NCI-H1048 (cell line): Measurements from ENCODE around the gene VPS26B.
"Not testable (repeated sequence)": the region's sequence is repeated elsewhere in the genome, so short reads cannot be mapped to it uniquely, and the experiment has no call there.

Experiments
- DNase-seq: peaks from one replicate; lab custom pipeline; 2025; lab: John Stamatoyannopoulos, UW

The VPS26B gene

DNA sequence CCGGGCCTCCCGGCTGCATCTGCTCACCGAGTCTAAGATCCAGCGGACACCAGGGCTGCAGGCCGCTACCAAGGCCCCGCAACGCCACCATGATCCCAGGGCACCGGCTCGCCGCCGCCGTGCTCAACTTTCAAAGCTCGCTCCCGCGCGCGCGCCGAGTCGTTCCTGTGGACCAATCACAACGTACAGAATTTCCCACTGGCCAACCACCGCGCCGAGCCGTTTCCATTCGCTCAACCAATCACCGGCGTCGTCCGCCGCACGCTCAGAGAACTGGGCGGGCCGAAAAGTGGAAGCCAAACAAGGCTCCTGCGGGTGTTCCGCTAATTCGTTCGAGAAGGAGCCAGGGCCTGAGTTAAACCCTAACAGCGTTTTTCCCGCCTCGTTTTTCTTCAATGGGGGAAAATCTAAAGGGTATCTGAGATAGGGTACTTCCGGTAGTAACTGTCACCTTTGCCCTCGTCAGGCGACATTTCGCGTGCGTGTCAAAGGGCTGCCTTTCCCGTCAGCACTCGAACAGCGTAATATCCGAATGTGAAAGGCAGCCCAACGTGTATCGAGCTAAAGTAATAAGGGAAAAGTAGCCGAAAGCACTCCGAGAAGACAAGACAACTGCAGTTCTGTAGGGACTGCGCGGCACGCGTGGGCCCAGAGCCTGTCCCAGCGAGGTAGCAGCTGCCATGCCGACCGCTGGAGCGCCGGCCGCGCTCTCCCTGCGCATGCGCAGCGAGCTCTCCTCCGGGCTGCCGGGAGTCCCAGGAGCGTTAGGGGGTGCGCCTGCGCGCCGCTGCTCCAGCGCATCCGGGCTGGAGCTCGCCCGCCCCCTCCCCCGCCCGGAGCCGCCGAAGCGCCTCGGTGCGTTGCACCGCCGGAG, at the start of gene VPS26B, which contains the start of gene NCAPD3:
Gene VPS26B (plus strand): TSS at position 836 of the 874 bp plus-strand sequence. CDS start 452 bp downstream, outside the sequence.
Gene NCAPD3 (minus strand): TSS at position 132 of the 874 bp plus-strand sequence. CDS start 41 bp downstream, at position 91.
- DNase-seq: peak; percentile 87

DNA sequence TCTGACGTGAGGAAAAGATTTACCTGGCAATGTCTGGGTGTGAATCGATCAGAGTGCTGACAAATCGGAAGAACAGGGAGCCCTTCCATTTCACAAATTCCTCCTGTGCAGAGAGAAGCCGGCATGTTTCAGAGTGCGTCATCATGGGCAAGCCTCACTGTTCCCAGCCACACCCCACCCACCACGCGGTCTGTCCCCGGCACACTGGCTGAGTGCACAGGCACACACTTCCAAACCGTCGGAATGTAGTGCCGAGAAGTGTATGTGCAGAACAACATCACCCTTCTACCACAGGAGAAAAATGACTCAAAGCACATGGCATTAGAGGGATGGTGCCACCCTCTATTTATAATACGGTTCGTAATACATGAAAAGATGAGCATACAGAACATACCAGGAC, 48.2 kb upstream of the VPS26B start:
- no peak for DNase-seq

DNA sequence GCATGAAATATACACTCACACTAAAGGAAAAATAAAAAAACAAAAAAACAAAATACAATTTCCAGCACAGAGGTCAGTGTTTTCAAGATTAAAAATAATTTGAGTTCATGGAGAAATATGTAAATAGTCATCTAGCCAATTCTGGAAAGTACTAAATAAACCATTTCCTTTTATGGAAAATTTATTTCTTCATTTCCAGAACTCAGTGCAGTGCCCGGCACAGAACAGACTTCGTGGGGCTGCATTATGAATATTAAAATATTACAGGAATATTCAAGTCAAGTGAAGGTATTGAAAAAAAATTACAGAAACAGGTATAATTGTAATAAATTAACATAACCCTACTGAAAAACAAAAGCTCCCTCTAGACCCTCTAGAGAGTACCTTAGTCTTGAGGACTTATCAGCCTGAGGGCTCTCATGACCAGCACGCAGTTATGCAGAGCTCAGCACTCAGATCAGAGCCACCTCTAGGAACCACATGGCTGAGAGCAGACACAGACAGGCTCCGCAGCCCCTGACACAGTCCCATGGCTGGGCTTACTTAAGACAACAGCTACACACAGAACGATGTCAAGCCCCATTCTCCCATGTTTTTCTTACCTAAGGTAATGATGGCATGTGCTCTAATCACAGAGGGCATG, 46.3 kb upstream of the VPS26B start:
- no peak for DNase-seq

DNA sequence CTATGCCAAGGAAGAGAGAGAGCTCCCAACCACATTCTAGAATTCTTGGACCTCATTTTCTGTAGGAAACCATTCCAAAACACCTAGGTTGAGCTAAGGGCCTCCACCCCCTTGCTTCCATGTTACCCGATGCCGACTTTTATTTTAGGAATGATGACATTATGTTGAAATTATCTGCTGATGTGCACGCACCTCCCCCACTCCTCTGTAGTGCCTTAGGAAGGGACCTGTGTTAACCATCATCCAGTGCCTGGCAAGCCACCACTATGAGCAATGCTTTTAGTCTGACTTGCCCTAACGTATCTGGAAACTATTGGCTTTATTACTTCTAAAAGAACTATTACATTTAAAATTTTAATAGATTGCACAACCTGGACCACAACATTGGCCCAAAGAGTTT, 42.8 kb upstream of the VPS26B start:
- DNase-seq: no peak

DNA sequence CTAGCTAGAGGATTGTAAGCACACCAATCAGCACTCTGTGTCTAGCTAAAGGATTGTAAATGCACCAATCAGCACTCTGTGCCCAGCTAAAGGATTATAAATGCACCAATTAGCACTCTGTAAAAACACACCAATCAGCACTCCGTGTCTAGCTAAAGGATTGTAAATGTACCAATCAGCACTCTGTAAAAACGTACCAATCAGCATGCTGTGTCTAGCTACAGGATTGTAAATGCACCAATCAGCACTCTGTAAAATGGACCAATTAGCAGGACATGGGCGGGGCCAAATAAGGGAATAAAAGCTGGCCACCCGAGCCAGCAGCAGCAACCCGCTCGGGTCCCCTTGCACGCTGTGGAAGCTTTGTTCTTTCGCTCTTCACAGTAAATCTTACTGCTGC, 36.4 kb upstream of the VPS26B start:
- not testable (repeated sequence) for DNase-seq

DNA sequence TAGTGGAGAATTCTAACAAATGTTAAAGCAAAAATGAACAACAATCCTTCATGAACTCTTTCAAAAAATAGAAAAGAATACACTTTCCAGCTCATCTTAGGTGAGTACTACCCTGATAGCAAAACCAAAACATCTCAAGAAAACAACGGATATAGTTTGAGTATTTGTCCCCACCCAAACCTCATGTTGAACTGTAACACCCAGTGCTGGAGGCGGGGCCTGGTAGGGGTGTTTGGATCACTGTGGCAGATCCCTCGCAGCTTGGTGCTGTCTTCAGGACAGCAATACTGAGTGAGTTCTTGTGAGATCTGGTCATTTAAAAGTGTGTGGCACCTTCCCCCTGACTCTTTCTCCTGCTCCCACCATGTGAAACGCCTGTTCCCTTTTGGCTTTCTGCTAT, 27.7 kb upstream of the VPS26B start:
- no peak for DNase-seq

DNA sequence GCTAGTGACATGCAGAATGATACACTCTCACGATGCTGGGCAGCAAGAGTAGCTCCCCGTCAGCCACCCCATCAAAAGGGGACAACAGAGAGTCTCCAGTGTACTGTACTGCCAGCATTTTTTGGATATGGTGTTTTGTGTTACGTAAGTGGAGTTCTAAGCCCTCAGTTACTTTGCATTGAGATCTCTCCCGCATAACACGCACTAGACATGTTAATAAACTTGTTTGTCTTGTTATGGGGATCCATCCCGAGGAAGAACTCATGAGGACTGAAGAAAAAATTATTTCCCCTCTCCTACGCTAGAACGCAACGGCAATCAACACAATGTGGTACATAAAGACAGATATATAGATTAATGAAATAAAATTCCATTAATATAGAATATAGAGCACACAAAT, 24.9 kb upstream of the VPS26B start:
- no peak for DNase-seq

DNA sequence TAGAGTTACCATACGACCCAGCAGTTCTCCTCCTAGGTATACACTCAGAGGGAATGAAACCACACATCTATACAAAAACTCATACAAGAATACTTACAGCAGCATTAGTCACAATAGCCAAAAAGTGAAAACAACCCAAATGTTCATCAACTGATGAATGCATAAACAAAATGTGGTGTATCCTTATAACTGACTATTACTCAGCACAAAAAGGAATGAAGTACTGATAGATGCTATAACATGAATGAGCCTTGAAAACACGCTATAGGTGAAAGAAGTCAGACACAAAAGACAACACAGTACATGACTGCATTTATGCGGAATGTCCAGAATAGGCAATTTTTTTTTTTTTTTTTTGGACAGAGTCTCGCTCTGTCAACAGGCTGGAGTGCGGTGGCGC, 23.8 kb upstream of the VPS26B start:
- DNase-seq: no peak

DNA sequence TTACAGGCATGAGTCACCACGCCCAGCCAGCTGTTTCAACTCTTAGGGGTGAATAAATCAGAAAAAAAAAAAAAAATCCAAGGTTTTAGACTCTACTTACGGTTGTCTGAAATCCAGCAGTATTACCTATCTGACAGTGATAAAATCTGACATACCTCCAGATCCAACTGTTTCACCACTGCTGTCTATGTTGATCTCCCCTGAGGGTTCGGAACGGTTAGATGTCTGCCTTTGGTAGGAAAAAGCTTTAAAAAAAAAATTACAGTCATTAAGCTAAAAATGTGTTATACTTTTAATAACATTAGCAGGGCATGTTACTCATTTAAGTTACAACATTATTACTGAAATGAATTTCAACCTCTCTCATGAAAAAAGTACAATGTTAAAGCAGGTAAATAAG, 21.8 kb upstream of the VPS26B start:
- DNase-seq: no peak

DNA sequence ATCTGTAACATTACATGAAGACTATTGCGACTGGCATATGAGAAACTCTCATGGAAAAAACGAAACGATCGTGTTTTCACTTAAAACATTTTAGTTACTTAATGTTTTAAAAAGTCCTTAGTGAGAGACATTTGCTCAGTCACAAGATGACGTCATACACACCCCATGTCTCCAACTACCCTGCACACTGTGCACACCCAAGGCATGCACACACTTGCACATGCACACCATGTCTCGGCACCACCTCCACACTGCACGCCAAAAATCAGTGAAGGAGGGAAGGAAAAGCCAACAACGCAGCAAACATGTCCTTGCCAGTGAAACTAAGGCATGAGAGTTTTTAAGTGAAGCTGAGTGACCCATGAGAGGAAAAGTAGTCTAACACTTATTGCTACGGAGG, 18.7 kb upstream of the VPS26B start:
- no peak for DNase-seq

DNA sequence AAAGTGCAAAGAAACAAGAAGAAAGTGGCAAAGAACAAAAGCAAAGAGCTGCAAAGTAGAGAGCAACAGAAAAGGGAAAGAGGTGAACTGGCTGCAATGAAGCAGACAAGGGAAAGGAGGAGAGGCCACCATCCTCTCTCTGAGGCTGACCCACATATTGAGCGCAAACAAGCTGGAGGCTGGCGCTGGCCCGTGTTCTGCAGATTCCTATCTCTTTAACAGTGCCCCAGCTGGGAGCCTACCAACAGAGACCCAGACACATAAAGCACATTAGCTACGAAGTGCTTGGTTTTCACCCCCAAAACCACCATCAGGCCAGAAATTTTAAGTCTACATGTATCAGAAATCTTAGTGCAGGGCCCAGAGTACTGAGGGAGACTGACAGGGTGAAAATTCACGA, 18.3 kb upstream of the VPS26B start:
- DNase-seq: no peak

DNA sequence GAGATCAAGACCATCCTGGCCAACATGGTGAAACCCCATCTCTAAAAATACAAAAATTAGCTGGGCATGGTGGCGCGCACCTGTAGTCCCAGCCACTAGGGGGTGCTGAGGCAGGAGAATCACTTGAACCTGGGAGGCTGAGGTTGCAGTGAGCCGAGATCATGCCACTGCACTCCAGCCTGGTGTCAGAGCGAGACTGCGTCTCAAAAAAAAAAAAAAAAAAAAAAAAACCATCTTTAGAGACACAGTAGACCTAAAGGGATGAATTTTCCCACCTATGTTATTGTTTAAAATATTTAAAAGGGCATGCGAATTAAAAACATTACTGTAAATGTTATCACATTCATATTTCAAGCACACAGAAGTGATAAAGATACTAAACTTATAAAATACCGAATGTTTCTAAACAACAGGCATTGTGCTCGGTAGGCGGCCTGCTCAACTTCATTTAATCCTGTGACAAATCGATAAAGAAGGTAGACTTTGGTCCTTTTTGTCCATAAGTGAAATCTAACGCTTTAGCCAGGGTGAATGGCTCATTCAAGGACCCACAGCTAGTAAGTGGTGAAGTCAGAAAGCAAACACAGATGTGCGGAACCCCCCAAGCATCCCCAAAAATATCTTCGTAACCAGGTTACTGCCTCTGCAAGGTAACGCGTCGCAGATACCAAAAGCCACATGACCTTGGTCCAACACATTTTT, 16.8 kb upstream of the VPS26B start:
- DNase-seq: no peak

DNA sequence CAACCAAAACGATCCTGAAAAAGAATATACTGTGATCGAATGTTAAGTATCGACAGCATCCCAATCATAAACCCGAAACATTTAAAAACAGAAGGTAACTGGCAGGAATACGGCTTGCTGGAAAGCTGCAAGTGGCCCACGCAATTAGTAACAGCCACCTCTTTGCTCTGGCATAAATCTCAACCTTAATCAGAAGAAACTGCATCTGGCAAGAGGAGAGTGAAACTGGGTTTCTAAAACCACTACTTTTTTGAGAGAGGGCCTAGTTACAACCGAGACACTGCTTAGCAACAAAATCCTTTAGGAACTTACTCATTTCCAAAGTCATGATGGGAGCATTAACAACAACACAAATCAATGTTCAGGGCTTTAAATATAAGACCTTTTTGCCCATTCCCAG, 8.6 kb upstream of the VPS26B start:
- no peak for DNase-seq

DNA sequence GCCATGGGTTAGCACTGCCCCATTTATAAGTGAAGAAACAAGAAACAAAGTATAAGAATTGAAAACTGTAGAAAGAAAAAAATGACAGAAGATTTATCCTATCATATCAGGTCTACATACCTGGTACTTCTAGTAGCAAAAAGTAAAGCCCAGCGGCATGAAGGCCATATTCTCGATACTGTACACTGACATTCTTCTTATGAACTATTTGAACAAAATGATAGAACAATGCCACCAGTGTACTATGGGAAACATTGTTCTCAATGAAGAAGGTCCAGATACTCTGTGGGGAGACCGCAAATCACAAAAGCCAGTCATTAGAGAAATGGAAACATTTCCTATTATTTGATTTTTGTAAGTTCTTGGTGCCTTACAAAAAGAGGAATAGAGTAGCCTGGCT, 7.7 kb upstream of the VPS26B start:
- no peak for DNase-seq

DNA sequence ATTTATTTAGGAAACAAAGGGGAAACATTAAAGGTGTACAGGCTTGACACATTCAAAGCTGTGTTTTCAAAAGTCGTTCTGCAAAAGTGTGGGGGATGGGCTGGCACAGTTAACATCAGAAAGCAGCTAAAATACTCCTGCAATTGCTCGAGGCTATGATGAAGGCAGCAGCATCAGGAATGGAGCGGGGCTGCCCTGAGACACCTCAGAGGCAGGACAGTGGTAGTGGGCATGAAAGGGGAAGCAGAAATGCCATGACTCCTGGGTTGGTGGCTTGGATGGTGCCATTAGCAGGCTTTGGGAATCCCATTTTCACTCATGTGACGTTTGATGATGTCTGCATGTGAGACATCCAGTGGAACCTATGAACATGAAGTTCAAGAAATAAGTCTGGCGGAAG, 1.4 kb upstream of the VPS26B start:
- DNase-seq: no peak

DNA sequence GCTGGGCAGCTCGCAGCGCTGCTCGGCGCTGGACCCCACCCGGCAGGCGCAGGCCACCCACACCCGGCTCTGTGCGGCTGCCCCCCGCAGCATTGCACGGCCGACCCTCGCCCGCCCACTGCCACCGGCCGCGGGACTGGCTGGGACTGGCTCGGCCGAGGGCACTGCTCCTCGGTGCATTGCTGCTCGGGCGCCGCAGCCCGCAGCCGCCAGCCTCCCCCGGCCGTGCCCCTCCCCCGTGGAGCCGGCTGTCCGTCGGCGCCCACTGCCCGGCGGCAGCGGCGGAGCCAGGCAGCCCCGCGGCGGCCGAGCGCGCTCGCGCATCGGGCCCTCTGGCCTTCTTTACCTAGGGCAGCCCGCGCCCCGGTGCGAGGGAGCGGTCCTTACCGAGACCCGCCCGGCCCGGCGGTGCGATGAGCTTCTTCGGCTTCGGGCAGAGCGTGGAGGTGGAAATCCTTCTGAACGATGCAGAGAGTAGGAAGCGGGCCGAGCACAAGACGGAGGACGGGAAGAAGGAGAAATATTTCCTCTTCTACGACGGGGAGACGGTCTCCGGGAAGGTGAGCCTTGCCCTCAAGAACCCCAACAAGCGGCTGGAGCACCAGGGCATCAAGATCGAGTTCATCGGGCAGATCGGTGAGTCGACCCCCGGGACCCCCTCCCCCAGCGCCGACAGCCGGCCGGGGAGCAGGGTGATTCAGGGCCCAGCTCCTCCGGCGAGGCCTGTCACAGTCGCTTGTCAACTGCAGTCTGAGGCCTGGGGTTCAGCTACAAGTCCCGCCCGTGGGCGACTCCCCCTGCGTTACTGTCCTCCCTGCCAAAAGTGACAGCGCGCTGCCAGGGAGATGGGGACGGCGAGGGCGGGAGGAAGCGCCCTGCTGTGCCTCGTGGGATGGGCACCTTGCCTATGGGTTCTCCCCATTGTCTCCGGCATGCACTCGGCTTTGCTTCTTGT, 516 bp downstream of the VPS26B start:
- no peak for DNase-seq

DNA sequence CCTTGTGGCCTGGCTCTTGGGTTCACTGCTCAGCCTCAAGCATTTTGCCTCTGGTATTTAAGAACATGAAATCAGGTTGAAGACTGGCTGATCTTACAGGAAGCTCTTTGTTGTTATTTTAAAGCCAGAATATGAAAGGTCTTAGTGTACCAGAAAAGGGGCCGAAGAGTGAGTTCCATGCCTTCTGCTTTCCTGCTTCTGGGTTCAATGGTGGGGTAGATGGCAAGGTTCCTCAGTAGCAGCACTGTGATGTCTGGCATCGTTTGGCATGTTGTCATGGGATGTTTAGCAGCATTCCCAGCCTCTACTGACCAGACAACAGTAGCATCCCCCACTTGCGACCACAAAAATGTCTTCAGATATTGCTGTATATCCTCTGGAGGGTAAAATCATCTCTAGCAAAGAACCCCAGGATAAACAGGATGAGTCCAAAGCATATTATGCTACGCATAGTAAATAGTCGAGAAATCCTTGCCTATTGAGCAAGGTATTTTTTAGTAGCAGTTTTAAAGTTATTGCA, 2.4 kb downstream of the VPS26B start:
- no peak for DNase-seq

DNA sequence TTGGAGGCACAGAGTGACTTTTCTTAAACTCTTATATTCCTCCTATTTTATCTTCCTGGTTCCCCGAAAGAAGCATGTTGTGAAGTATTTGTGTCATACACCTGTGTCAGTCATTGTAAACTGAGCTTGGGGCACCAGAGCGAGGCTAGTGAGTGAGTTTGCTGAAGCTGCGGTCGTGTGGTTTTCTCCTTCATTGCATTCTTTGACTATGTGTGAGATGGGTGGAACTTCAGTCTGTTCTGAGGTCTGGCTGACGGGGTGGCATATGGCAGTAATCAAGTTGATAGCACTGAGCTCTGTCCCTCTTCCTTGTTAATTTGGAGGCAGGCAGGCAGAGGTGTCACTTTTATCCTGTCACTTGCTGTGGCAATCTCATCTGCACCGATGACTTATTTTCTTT, 4.2 kb downstream of the VPS26B start:
- no peak for DNase-seq

DNA sequence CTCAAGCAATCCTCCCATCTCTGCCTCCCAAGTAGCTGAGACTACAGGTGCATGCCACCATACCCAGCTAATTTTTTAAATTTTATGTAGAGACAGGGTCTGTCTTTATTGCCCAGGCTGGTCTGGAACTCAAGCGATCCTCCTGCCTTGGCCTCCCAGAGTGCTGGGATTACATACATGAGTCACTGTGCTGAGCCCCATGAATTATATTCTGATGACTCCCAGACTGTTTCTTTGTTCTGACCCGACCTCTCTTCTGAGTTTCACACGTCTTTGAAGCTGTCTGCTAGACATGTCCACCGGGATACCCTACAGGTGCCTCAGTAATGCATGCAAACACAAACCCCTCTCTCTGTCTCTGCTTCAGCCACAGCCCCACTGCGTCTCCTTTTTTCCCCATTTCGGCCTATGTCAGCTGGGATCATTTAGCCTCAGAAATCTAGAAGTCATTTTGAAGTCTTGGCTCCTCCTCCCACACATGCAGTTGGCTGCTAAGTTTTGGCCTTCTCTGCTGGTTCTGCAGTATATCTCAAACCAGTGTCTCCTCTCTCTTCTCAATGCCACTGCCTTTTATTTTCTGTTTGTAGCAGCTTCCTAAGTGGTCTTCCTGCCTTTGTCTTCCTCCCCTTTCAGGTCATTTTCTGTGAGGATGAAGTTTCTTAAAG, 4.8 kb downstream of the VPS26B start:
- no peak for DNase-seq

DNA sequence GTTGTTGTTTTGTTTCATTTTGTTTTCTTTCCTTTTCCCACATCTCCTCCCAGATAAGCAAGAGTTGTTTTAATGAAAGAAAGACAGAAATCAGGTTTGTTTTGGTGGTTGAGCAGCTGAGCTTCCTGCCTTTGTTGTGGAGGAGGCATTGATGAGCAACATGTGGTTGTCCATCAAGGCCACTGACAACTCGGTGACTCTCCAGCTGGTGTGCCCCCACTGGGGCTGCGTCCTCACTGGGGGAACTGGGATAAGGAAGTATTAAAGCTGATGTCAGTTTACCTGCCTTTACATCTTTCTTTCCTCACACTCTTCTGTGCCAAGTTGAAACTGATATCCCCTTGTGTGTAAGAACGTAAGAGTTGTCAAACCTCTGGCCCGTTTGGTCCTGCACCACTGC, 5.9 kb downstream of the VPS26B start:
- DNase-seq: no peak
